T-cell (primary cell): ENCODE results near the gene PATE3. TPM values are rescaled to one million over a fixed set of nuclear protein-coding genes. Genes with fewer than 3 reads are reported as not detected.

Source experiments
- ATAC-seq, 4 experiments: fragments of 200-7000 bp in 3 of 4; fragments of 150-1000 bp in 1 of 4; cut with Tn5 transposase; replicated peaks in 1 of 4; 1 replicate in 3 of 4; 2 replicates in 1 of 4; pipeline ENCODE4 v1.10.0; 2021; ENCODE audit warnings: moderate library complexity in 3 of 4, mild to moderate bottlenecking in 2 of 4, moderate number of reproducible peaks in 1 of 4
- CTCF ChIA-PET, 2 donors: fragments of 300-600 bp; sonication (Branson Sonifier 250); formaldehyde crosslinking; loops; one replicate each; lab custom pipeline; 2022; ENCODE audit warnings: antibody characterized with exemption in 2 of 2; lab: Charles Lee
- POLR2A ChIA-PET, 2 donors: fragments of 300-600 bp; sonication (Branson Sonifier 250); formaldehyde crosslinking; loops; one replicate each; lab custom pipeline; 2022; ENCODE audit warnings: antibody characterized with exemption in 2 of 2; lab: Charles Lee
- DNase-seq, 35 experiments: peaks; one replicate each; pipeline versions ENCODE4 v3.0.0 to v3.0.0-alpha.2; 2013 to 2023
- H3K27ac ChIP-seq: one replicate; pipeline ENCODE4 v1.5.1; 2013; ENCODE audit warnings: low read length
- H3K27me3 ChIP-seq, 2 experiments: replicated peaks in 1 of 2; 1 replicate in 1 of 2; 2 replicates in 1 of 2; pipeline versions ENCODE4 v1.6.1 to v1.7.0; 2013; ENCODE audit warnings: low read length in 1 of 2, mixed read lengths in 1 of 2; ENCODE audit not compliant: control insufficient read depth in 2 of 2, insufficient read depth in 2 of 2; ENCODE audit errors: extremely low read depth in 1 of 2
- H3K36me3 ChIP-seq, 2 donors: 1 replicate in 1 of 2; 2 replicates in 1 of 2; pipeline versions ENCODE4 v1.6.1 to v1.7.0; 2013; ENCODE audit warnings: low read length in 1 of 2; ENCODE audit not compliant: control insufficient read depth in 2 of 2, insufficient read depth in 1 of 2; ENCODE audit errors: extremely low read depth in 1 of 2
- H3K4me1 ChIP-seq, 2 experiments: 1 replicate in 1 of 2; 2 replicates in 1 of 2; pipeline versions ENCODE4 v1.6.1 to v1.7.0; 2013; ENCODE audit warnings: low read length in 2 of 2, mixed read lengths in 1 of 2; ENCODE audit not compliant: insufficient read depth in 2 of 2, control insufficient read depth in 1 of 2; ENCODE audit errors: extremely low read depth in 1 of 2
- H3K4me3 ChIP-seq, 2 donors: 1 replicate in 1 of 2; 2 replicates in 1 of 2; pipeline versions ENCODE4 v1.5.1 to v1.7.0; 2013; ENCODE audit warnings: mild to moderate bottlenecking in 2 of 2, low read length in 1 of 2, moderate library complexity in 1 of 2; ENCODE audit not compliant: control insufficient read depth in 1 of 2; ENCODE audit errors: extremely low read depth in 1 of 2
- H3K9me3 ChIP-seq: 2 replicates; pipeline ENCODE4 v1.7.0; 2013
- H3K27ac Mint-ChIP-seq, 2 donors: one replicate each; pipeline ENCODE4 v1.8.0; 2020 to 2021; ENCODE audit warnings: mild to moderate bottlenecking in 2 of 2, mixed read lengths in 2 of 2
- H3K27me3 Mint-ChIP-seq, 2 donors: one replicate each; pipeline ENCODE4 v1.8.0; 2021 to 2022; ENCODE audit warnings: mixed read lengths in 2 of 2
- H3K36me3 Mint-ChIP-seq: one replicate; pipeline ENCODE4 v1.8.0; 2021; ENCODE audit warnings: mixed read lengths
- H3K4me1 Mint-ChIP-seq, 3 donors: one replicate each; pipeline ENCODE4 v1.8.0; 2020 to 2022; ENCODE audit warnings: mixed read lengths in 3 of 3, mild to moderate bottlenecking in 1 of 3
- H3K4me3 Mint-ChIP-seq, 3 donors: one replicate each; pipeline ENCODE4 v1.8.0; 2020 to 2022; ENCODE audit warnings: mild to moderate bottlenecking in 3 of 3, mixed read lengths in 3 of 3, moderate library complexity in 3 of 3
- H3K9me3 Mint-ChIP-seq, 3 donors: one replicate each; pipeline ENCODE4 v1.8.0; 2020 to 2022; ENCODE audit warnings: mixed read lengths in 3 of 3
- WGBS: methylation state at CpG from one replicate; pipeline ENCODE4 v1.1.5; 2013; ENCODE audit warnings: missing lambda C conversion rate; ENCODE audit not compliant: insufficient coverage; 5-methylcytosine and 5-hydroxymethylcytosine counted together
- total RNA-seq, 35 experiments: library from RNA in 6 of 35; stranded (reverse) in 6 of 35; fragments of 120-200 nt in 1 of 35; gene quantifications; one replicate each; pipeline versions ENCODE4 v1.2.1 to v1.2.4 and lab custom pipeline; 2013 to 2026

The PATE3 gene
- total RNA-seq, 5 donors from 2014 or later (not counting 1 experiment from before 2014, with no cell fraction given) = not detected

GRCh38 chr11:125802387-125802786, 14.5 kb downstream of the PATE3 start:
- H3K4me1 ChIP-seq = no peaks in the 10 kb centered on the region
- WGBS = no CpG with 5 or more reads among the region's 1 CpG
- H3K36me3 ChIP-seq = no peaks in the 10 kb centered on the region
- Mint-ChIP-seq H3K4me1 (no peaks in the 10 kb centered on the region), H3K4me3 (no peak overlapping the region), H3K27ac (no peak overlapping the region), H3K9me3 (peaks cover 25 to 43% (median 33%) of the 10 kb centered on the region in 3 donors), H3K36me3 (no peaks in the 10 kb centered on the region), H3K27me3 (peaks cover 8 to 12% of the 10 kb centered on the region in 2 donors)
- no peak overlapping the region for H3K27ac ChIP-seq
- no peak for DNase-seq
- H3K4me3 ChIP-seq = no peak overlapping the region
- ChIA-PET CTCF (no interaction called here), POLR2A (no interaction called here)
- ATAC-seq = no peak
- H3K27me3 ChIP-seq = peaks cover 0 to 11% of the 10 kb centered on the region in 2 experiments
- no peaks in the 10 kb centered on the region for H3K9me3 ChIP-seq

- Histone ChIP-seq H3K36me3 (no peaks in the 10 kb centered on the region), H3K9me3 (no peaks in the 10 kb centered on the region), H3K4me3 (no peak overlapping the region), H3K4me1 (no peaks in the 10 kb centered on the region), H3K27ac (no peak overlapping the region), H3K27me3 (peaks cover 0 to 7% of the 10 kb centered on the region in 2 experiments)
- ChIA-PET CTCF (no interaction called here), POLR2A (no interaction called here)
- no peak for DNase-seq
- Mint-ChIP-seq H3K4me3 (no peak overlapping the region), H3K4me1 (no peaks in the 10 kb centered on the region), H3K36me3 (no peaks in the 10 kb centered on the region), H3K27ac (no peak overlapping the region), H3K9me3 (peaks cover 8 to 13% (median 13%) of the 10 kb centered on the region in 3 donors), H3K27me3 (peaks cover 3 to 5% of the 10 kb centered on the region in 2 donors)
- 100% methylated on average over 1 of the region's 1 CpG for WGBS
- no peak for ATAC-seq
These were observed 20.0 kb downstream of the PATE3 start for GRCh38 chr11:125807909-125808308.

- H3K4me1 ChIP-seq = no peaks in the 10 kb centered on the region
- Mint-ChIP-seq H3K9me3 (peaks cover 7 to 10% (median 9%) of the 10 kb centered on the region in 3 donors), H3K27ac (no peak within 1 kb of the TSS), H3K4me1 (no peaks in the 10 kb centered on the region), H3K36me3 (no peaks in the 10 kb centered on the region), H3K27me3 (peaks cover 18 to 30% of the 10 kb centered on the region in 2 donors), H3K4me3 (no peak within 1 kb of the TSS)
- ChIA-PET POLR2A (interaction anchor here in 1 of 2 donors (0.6 kb wide), 1 partner anchor 261 kb away, joined by 3 read pairs; no protein-coding TSS in a partner anchor), CTCF (no interaction called here)
- WGBS = 40% methylated on average over 1 of the region's 3 CpGs
- H3K36me3 ChIP-seq = no peaks in the 10 kb centered on the region
- ATAC-seq (no peak), DNase-seq (no peak)
- no peaks in the 10 kb centered on the region for H3K9me3 ChIP-seq
- H3K4me3 ChIP-seq = no peak within 1 kb of the TSS
- peaks cover 0 to 9% of the 10 kb centered on the region in 2 experiments for H3K27me3 ChIP-seq
- H3K27ac ChIP-seq = no peak within 1 kb of the TSS
These were observed 45.1 kb downstream of the PATE3 start, which contains the start of gene PATE4 for GRCh38 chr11:125833016-125833415. PATE4 (plus strand) TSS chr11:125833316; CDS start chr11:125833360, 44 bp downstream.

- Histone ChIP-seq H3K27ac (no peak overlapping the region), H3K4me1 (no peaks in the 10 kb centered on the region), H3K27me3 (peaks cover 0 to 7% of the 10 kb centered on the region in 2 experiments), H3K36me3 (no peaks in the 10 kb centered on the region), H3K9me3 (no peaks in the 10 kb centered on the region), H3K4me3 (no peak overlapping the region)
- DNase-seq = no peak
- Mint-ChIP-seq H3K4me3 (no peak overlapping the region), H3K9me3 (peaks cover 7 to 10% (median 9%) of the 10 kb centered on the region in 3 donors), H3K27ac (no peak overlapping the region), H3K36me3 (no peaks in the 10 kb centered on the region), H3K27me3 (peaks cover 21 to 36% of the 10 kb centered on the region in 2 donors), H3K4me1 (no peaks in the 10 kb centered on the region)
- CTCF ChIA-PET = no interaction called here
- no CpG with 5 or more reads among the region's 6 CpGs for WGBS
- POLR2A ChIA-PET = no interaction called here
- no peak for ATAC-seq
These were observed 47.8 kb downstream of the PATE3 start for GRCh38 chr11:125835748-125836147.

Other genes starting within 250 kb of the PATE3 start
- 10 to 100 TPM; 20.0 to 33.0 (median 29.9) TPM for gene EI24, start 218.7 kb upstream of the PATE3 start, total RNA-seq
- gene STT3A, start 195.3 kb upstream of the PATE3 start, total RNA-seq = 100 to 1,000 TPM in 1 of 5 donors, 10 to 100 TPM in 4; 51.0 to 103 (median 88.5) TPM
- 1 to 10 TPM; 2.2 to 7.5 (median 3.2) TPM for gene CHEK1, start 163.0 kb upstream of the PATE3 start, total RNA-seq
- gene ACRV1, start 107.3 kb upstream of the PATE3 start, total RNA-seq = not detected
- not detected for gene PATE1, start 41.8 kb upstream of the PATE3 start, total RNA-seq
- gene PATE2, start 9.3 kb upstream of the PATE3 start, total RNA-seq = not detected
- not detected for gene PATE4, start 45.2 kb downstream of the PATE3 start, total RNA-seq
- 1 to 10 TPM; 2.8 to 7.4 (median 6.9) TPM for gene HYLS1, start 99.5 kb downstream of the PATE3 start, total RNA-seq
- 10 to 100 TPM in 3 of 5 donors, 1 to 10 TPM in 2; 5.2 to 14.6 (median 11.5) TPM for gene PUS3, start 115.1 kb downstream of the PATE3 start, total RNA-seq
- under 1 TPM in 3 of 5 donors, not detected in 2; 0.16 to 0.26 (median 0.16) TPM for gene DDX25, start 116.4 kb downstream of the PATE3 start, total RNA-seq
- gene VSIG10L2, start 157.9 kb downstream of the PATE3 start, total RNA-seq = not detected